Activated CD4-positive, CD25-positive, alpha-beta regulatory T cell treated with anti-CD3 and anti-CD28 coated beads, Interleukin-2, amount 50 U/mL, for 16 hours (primary cell): ENCODE data around the gene ST3GAL6.

Source experiments
- DNase-seq: peaks from one replicate; pipeline ENCODE4 v3.0.0-alpha.2; 2020; ENCODE audit warnings: low read depth, low spot score

The ST3GAL6 gene

DNA sequence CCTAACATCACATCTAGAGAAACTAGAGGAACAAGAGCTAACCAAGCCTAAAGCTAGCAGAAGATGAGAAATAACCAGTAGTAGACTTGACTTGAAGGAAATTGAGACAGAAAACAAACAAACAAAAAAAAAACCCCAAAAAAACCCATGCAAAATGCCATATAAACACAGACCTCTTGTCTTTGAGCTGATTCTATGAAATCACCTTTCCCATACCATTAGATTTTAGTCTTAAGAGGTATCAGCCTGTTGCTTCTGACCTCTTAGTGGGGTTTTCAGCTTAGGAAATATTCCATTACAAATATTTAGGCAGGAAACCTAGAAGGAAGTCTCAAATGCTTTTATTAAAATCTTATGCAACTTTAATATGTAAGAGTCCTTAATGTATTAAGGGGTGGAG is 23.9 kb upstream of the ST3GAL6 start:
- no peak for DNase-seq

DNA sequence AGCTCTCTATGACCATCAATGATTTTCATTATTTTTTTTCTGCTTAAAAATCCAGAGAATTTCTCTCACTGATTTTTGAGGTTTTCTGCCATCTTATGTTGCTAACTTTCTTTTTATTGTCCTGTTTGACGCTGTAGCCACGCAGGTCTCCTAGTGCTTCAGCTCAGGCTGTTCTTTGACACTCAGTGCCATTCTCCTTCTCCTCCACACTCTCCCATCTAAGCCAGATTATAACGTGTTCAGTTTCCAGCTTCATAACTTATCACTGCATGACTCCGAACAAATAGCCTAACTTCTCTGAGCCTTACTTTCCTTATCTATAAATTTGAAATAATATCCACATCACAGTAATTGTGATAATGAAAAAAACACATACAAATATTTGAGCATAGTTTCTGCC is 22.8 kb upstream of the ST3GAL6 start:
- no peak for DNase-seq

DNA sequence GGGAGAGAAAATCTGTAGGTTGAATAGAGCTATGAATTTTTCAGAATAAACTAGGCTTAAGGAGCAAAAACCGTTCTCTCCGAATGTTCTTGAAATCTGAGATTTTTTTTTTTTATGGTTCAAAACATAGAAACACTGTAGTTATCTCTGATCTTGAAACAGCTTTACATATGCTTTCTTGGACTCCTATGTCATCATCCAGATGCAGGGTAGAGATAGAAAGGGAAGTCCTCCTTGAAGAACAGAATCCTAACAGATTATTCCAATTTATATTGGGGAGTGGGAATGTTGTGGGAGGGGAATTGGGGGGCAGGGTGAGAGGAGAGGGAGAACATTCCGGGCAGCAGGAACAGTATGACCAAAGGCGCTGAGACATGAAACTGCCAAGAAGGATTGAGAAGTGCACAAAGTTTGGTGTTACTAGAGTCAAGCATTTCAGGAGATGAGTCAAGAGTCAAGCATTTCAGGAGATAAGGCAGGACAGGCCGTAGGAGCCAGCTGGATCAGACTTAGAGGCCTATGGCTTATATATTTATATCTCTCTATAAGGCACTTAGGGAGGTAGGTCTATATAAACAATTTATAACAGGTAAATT is 21.9 kb upstream of the ST3GAL6 start:
- DNase-seq, result no peak

DNA sequence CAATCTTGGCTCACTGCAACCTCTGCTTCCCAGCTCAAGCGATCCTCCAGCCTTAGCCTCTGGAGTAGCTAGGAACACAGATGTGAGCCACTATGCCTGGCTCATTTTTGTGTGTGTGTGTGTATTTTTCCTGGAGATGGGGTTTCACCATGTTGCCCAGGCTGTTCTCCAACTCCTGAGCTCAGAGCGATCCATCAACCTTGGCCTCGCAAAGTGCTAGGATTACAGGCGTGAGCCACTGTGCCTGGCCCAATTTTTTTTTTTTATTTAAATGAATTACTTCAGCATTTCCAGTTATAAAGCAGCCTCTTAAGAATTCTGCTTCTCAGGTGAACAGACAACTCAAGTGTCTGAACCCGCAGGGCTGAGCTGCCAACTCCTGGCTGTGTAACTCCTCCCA is 20.1 kb upstream of the ST3GAL6 start:
- no peak for DNase-seq

DNA sequence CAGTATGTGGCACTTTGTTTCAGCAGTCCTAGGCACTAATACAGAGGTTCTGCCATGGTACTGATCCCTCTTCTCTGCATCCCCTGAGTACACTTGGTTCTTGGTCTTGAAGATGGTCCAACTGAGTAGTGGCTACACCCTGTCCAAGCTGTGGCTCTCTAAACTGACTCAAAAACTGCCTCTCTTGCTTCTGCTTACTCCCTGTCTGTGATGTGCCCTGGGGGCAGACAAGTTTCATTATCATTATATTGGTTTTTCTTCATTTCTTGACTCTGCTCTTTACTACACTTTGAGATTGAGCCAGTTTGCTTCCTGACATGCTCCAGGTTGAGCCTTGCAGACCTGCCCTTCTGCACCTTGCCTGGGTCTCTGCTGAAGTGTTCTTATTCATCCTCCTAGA is 18.9 kb upstream of the ST3GAL6 start:
- DNase-seq, result no peak

DNA sequence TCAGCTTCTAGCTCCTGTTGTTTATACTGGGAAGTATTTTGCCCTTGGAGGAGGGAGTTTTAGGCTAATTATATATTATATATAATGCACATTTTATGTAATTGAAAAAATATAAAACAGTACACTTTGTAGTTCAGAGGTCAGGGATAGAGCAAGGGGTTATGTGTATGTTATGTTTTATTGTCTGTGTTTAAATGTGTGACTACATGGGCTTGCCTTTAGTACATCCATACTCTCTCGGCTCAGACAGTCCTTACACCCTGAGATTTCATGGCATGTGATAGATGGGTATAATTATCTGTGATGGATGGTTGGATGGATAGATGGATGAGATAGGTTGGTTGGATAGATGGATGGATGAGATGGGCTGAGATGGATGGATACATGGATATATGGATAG is 17.4 kb upstream of the ST3GAL6 start:
- no peak for DNase-seq

DNA sequence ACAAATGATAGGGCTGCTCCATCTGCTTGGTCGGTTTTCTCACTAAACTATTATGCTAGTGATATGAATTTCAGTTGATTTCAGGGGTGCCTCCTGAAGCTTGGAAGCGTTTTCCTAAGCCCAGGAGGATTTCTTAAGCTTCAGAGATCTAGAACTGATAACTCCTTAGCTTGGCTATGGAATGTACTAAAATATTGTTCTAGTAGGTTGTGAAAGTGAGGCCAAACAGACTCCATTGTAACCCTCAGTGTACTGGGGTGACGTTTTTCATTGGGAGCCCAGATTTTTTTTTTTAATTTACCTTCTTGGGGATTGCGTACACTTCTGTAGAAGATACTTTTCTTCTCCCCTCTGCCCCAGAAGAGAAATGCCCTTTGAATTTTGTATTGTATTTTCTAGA is 17.0 kb upstream of the ST3GAL6 start:
- DNase-seq, result no peak

DNA sequence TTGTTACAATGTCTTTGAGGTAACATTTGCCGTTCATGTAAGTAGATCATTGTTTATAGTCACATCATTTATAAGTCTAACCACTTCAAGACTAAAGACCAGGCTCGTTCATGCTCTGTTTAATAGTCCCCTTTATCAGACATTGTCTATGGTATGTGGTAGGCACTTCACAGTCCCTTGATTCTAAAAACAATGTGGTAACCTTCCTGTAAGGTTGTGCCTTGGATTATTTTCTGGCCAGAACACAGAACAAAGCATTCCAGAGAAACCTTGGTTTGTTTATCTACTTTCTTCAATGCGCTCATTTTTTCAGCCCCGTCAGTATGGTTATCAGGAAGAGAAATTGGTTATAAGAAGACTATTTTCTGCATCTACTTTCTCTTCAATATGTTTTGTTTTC is 16.3 kb upstream of the ST3GAL6 start:
- no peak for DNase-seq

DNA sequence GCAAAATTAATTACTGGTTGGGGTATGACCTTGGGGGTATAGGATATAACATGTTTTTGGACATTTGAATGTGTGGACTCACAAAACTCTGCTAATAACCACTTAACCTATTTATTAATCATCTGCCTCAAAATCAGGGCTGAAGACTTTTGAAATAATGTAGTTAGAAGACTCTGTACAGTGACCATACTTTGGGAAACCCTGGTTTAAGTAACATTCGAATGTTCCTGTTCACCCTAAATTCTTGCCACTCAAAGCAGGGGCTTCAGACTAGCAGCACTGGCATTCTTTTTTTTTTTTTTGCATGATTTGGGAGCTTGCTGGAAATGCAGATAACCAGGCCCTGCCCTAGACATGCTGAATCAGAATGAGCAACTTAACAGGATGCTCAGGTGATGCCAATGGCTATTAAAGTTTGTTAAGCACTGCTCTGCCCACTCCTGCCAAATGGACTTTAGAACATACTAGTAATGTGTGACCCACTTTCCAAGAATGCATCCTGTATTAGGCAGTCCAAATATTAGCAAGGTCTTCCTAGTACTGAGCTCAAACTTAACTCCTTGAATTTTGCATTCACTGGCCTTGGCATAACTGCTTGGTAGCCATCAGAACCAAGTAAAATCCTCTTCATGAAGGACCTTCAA is 12.7 kb upstream of the ST3GAL6 start:
- DNase-seq, result no peak

DNA sequence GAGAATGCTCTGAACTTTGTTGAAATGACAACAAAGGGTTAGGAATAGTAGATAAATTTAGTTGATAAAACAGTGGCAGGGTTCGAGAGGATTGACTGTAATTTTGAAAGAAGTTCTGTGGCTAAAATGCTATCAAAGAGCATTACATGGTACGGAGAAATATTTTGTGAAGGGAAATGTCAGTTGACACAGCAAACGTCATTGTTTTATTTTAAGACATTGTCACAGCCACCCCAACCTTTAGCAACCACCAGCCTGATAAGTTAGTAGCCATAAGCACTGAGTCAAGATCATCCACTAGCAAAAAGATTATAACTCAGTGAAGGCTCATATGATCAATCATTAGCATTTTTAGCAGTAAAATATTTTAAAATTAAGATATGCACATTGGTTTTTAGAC is 8.7 kb upstream of the ST3GAL6 start:
- no peak for DNase-seq

DNA sequence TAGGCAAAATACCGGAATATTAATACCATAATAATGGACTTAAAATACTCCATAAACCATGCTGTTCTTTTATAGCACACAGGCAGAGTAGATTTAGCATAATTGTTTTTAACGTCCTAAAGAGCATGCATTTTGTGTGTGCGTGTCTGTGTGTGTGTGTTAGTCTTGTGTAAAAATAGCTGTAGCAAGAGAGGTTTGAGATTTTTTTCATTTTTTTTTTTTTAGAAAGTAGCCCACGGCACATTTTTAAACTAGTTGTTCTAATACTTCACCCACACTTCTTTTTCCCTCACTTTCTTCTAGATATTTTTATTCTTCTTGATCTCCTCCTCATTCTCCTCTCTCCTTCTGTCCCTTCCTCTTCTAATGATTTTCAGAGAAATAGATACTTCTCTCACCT is 7.5 kb upstream of the ST3GAL6 start:
- no peak for DNase-seq

DNA sequence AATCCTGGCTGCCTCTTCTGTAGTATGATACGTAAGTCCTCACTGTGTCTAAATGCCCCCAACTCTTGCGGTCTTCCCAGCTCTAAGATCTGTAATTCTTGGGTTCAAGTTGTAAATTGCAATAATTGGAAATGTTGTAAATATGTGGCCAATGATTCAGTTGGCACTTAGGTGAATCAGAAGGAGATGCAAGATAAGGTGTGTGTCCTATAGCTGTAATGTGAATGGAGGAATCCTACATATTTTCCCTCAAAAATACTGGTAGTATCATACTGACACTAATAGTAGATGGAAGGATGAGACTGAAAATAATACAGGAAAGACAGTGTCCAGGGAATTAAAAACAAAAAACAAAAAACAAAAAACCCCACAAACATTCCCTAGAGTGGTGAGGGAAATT is 3.5 kb upstream of the ST3GAL6 start:
- no peak for DNase-seq

DNA sequence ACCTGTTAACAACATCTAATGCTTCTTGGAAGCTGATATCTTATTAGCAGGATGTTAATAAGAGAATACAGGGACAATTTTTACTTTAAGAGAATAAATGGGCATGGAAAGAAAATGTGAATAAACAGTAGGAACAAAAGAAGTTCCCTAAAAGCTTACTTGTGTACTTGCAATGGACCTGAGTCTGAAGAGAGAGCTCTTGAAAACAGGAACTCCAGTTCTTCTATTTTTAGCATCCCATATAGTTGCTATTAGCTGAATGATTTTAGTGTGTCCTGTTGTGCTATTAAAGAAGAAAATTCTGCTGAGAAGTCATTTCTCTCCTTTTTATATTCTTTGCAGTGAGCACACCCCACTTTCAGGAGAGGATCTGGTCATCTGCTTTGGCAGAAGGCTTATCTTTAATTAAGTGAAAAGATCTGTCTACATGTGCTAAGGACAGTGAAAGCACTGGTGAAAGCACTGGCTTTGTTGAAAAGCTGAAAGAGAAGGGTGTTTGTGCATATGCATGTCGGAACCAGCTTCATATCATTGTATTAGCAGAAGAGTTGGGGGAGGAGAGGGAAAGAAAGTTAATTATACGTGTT is 1.4 kb upstream of the ST3GAL6 start:
- no peak for DNase-seq

DNA sequence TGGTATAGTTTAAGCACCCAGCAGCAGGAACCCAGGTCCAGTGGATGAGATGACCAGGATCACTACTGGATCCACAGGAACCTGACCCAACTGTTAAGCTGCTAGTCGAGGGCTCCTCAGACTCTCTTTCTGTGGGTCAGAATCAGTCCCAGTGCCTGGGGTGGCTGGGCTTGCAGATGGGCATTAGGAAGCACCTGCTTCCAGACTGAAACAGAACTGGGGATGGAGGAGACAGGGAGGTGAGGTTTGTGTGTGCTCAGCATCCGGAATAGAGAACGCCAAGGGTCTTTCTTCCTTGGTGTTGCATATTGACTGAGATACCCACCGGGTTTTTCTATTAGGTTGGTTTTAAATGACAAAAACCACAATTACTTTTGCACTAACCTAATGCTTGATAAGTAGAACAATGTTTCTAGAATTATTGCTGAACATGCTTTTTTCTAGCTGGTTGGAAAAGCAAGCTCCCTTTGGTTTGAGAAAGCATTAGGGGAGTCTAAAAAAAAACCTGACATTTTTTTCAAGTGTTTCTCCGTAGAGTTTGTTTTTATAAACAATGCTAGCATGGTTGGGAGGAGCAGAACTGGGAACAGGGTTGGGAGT is 779 bp downstream of the ST3GAL6 start:
- no peak for DNase-seq

DNA sequence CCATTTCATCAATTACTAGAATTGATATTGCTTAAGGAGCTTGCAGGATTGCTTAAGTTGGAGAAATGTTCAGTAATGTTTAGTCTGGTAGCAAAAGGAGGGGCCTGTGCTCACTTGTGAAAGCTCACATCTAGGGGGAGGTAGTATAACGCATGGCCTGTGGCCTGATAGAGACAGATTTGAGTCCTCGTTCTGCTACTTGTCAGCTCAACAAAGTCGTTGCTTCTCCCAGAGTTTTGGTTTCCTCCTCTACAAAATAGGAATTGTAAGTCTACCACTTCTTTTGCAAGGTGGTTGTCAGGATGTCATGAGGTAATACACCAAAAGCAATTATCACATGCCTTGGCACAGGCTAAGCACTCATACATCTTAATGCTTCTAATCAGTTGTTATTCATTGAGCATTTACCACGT is 1.3 kb downstream of the ST3GAL6 start:
- DNase-seq, result no peak

DNA sequence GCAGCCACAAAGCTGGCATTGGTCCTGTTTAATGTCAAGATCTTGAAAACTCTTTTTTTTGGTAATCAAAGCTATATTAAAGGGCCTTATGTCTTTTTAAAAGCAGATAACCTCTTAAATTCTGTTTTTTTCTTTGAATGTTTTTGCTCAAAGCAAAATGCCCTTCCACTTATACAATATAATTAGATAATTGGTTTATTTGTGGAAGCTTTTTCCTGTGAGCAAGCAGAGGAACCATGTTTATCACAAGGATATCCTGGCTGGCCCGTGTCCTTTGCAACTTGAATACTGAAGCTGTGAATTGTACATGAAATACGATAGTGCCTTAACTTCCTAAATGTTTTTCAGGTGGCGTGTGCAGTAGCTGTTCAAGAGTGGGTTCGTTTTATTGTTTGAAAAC is 2.6 kb downstream of the ST3GAL6 start:
- DNase-seq, result no peak

DNA sequence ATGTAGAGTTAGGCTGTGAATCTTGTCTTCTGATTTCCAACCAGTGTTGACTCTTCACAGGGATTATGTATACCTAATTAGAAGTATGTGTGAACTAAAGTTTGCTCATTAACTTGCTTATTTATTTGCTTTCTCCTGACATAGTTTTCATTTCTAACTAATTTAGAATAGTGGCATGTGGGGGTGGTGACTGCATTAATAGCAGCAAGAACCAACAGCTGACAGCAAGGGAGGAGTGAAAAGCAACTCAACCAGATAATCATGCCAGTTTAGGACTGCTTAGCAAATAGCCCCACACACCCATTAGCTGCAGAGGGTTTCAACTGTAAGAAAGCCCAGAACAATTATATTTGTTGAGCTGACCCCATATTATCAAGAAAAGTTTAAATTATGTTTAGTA is 3.8 kb downstream of the ST3GAL6 start:
- DNase-seq, result no peak

DNA sequence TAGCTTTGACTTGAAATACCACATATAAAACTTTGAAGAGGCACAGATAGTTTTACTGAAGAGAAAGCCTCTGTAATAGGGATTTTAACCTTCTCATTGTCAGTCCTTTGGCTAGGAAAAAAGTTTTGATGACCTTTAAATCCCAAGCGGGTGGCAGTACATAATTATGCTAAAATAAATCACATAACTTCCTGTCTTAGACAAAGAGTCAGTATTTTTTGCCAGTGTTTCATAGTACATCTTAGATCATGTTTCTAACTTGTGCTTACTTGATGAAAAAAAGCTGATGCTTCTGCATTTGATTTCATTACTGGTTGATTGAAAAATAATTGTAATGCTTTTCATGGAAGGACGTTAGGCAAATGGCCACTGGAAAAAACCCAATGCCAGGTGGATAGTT is 5.8 kb downstream of the ST3GAL6 start:
- DNase-seq, result no peak

DNA sequence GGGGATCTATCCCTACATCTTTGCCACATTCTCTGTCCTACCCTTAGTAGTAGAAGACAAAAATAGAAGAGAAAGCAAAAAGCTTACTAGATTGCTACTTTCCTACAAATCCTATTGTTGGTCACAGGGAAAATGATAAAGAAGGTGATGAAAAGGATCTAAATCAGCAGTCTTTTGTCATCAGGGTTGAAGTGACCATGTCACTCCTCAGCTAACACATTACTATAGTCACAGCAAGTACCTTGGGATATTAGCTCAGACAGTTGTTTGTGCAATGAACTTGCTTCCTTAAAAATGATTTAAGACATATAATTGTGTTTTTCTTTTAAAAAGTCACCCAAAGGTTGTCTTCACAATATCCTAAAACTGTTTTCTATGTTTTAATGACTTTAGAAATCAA is 6.3 kb downstream of the ST3GAL6 start:
- no peak for DNase-seq

DNA sequence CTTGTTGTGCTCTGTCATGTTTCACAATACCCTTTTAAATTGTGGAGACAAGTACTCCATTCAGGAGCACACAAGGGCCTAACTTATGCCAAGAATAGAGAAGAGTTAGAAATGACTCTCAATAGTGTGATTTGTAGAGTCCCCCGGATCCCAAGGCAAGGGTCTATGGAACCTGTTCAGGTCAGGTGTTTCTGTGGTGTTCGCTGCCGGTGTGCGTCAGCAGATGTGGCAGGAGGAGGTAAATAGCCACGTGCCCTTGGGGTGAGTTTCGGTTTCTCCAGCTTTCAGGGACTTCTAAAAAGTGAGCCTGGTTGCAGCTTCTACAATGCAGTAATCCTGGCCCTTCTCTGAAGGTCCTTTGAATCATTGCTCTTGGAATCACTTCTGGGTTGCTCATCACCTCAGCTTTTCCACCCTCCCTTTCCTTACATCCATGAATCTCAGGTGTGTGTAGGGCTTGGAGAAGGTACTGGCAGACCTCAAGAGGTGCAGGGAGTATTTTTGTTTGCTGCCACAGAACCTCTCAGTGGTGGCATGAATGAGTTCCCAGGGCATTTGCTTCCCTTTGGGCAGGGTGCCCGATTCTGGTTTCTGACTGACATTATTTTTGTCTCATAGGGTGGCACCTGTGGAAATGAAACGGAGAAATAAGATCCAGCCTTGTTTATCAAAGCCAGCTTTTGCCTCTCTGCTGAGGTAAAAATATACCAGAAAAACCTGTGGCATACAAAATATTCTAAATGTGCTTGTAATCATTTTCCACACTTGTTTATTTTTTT is 7.3 kb downstream of the ST3GAL6 start:
- DNase-seq, result no peak

DNA sequence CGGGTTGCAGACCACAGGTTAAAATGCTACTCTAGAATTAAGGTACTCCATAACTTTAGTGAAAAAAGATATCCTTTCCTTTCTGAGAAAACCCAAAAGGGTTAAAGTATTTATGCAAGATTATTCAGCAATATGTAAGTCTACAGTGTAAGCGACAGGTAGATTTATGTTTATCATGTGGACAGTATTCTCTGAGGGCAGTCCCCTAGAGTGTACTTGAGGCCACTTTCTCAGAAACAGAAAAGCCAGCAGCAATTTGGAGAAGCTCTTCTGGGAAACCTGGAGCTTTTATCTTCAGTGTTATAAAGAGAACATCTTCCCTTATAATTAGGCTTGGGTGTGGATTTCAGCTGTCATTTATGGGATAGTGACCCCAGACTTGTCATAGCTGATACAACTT is 8.9 kb downstream of the ST3GAL6 start:
- DNase-seq, result no peak

DNA sequence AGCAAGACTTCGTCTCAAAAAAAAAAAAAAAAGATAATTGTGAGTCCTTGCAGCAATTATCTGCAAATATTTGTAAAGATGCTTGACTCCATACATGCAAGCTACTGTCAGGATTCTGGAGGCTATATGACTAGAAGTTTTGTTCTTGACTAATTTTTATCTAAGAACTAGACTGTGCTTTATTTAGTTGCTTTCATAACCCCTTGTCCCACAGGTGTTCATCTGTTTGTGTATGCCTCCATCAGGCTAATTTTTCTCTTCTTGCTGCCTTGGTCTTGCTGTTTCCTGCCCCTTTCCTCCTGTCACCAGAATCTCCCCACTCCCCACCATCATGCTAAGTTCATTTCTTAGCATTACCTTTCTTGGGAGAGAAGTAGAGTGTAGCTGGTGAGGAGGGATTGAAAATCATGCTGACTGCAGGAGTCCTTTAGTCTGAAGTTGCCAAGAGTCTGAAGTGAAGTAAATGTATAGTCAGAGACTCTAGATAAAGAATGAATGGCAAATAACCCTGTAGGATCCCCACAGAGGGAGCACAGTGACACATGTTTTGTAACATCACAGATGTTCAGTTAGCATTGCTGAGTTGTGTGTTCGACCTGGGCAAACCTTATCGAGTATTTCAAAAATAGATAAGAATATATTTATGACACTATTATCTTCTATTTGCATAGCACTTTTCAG is 12.5 kb downstream of the ST3GAL6 start:
- no peak for DNase-seq
